Activated T-helper 2 cell treated with anti-CD3 and anti-CD28 coated beads, Interferon-gamma antibody, Interleukin-2, Interleukin-4, amounts not matched to agents 10 μg/mL and 5 μg/mL and 100 μg/mL, durations not matched to agents 14 hours and 24 hours and 36 hours (primary cell): ENCODE measurements around the gene ST7. TPM values are rescaled to one million over a fixed set of nuclear protein-coding genes. Genes with fewer than 3 reads are reported as not detected.

ENCODE experiments used
- DNase-seq: peaks from one replicate; pipeline ENCODE4 v3.0.0; 2021; ENCODE audit warnings: low spot score
- H3K27ac Mint-ChIP-seq: one replicate; pipeline ENCODE4 v1.8.0; 2021; ENCODE audit warnings: mixed read lengths
- H3K27me3 Mint-ChIP-seq: one replicate; pipeline ENCODE4 v1.8.0; 2021; ENCODE audit warnings: low read depth, mixed read lengths
- H3K36me3 Mint-ChIP-seq: one replicate; pipeline ENCODE4 v1.8.0; 2021; ENCODE audit warnings: low read depth, mixed read lengths
- H3K4me1 Mint-ChIP-seq: one replicate; pipeline ENCODE4 v1.8.0; 2021; ENCODE audit warnings: low read depth, mixed read lengths
- H3K4me3 Mint-ChIP-seq: one replicate; pipeline ENCODE4 v1.8.0; 2021; ENCODE audit warnings: low read depth, mild to moderate bottlenecking, moderate library complexity, mixed read lengths
- H3K9me3 Mint-ChIP-seq: one replicate; pipeline ENCODE4 v1.8.0; 2021; ENCODE audit warnings: mixed read lengths
- intact Hi-C: fragments of 100-400 bp; cut with micrococcal nuclease; formaldehyde crosslinking; loops from one replicate; pipeline ENCODE4 v1.15.1; 2023
- total RNA-seq: library from RNA; stranded (reverse); gene quantifications from 2 replicates; pipeline ENCODE4 v1.2.3, GENCODE V29; 2022

Gene ST7
- total RNA-seq, 1 donor from 2014 or later = 8.0 TPM

DNA sequence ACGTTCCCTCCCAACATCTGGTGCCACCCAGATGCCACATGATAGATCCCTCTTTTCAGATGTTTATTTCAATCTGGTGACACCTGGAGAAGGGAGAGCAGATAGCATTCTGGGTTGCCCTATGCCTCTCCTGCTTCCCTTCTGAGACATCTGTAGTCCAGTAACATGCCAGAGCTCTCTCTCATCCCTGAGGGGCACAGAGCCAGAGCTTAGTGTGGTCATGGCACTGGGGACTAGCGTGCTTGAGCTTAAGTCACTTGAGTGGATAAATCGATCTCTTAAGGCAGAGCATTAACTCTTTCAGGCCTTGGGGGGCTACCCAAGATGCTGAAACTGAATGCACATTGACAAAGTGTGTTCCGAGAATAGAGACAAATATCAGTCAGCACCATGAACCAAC is 321.6 kb downstream of the ST7 start:
- Mint-ChIP-seq H3K4me3 (no peak overlapping the region), H3K36me3 (no peaks in the 10 kb centered on the region), H3K27ac (no peak overlapping the region), H3K9me3 (no peaks in the 10 kb centered on the region), H3K4me1 (no peaks in the 10 kb centered on the region), H3K27me3 (no peaks in the 10 kb centered on the region)
- intact Hi-C loops = no loop called here
- no peak for DNase-seq

DNA sequence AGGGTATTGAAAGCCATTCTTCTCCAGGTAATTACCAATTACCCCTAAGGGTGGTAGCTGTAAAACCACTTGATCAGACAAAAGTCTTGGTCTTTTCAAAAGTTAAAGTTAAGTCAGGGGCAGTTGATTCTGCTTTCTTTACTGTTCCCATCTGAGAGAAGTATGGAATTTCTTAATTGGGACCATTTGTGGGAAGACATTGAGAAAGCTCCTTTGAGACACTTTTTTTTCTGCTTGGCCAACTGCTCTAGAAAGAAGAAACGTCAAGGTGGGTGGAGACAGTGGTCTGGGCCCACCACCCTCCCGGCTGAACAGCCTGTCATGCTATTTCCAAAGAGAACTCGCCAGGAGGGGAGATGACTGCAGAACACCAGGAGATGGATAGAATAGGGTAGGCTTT is 324.3 kb downstream of the ST7 start:
- intact Hi-C loops = no loop called here
- no peaks in the 10 kb centered on the region for H3K27me3 Mint-ChIP-seq
- H3K9me3 Mint-ChIP-seq = no peaks in the 10 kb centered on the region
- no peaks in the 10 kb centered on the region for H3K4me1 Mint-ChIP-seq
- no peaks in the 10 kb centered on the region for H3K36me3 Mint-ChIP-seq
- no peak for DNase-seq
- H3K27ac Mint-ChIP-seq = no peak overlapping the region
- H3K4me3 Mint-ChIP-seq = no peak overlapping the region

DNA sequence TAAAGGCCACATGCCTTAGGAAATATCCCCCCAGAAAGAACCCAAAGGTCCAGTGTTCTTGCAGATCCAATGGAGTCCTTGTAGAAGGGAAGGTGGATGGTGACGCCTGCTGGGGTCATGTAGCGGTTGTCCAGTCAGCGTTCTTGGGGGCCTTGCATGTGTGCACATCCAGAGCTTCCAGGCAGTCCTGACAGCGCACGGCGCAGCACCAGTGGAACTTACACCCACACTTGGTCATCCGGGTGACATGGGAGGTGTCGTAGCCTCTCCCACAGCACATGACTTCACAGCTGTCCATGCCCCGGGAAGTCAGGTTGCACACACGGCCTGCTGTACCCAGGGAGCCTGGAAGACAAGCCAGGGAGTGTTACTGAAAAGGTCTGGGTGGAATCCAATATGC is 324.7 kb downstream of the ST7 start:
- intact Hi-C loops = no loop called here
- DNase-seq = no peak
- H3K36me3 Mint-ChIP-seq = no peaks in the 10 kb centered on the region
- H3K9me3 Mint-ChIP-seq = no peaks in the 10 kb centered on the region
- H3K4me1 Mint-ChIP-seq = no peaks in the 10 kb centered on the region
- no peaks in the 10 kb centered on the region for H3K27me3 Mint-ChIP-seq
- H3K4me3 Mint-ChIP-seq = no peak overlapping the region
- H3K27ac Mint-ChIP-seq = no peak overlapping the region

DNA sequence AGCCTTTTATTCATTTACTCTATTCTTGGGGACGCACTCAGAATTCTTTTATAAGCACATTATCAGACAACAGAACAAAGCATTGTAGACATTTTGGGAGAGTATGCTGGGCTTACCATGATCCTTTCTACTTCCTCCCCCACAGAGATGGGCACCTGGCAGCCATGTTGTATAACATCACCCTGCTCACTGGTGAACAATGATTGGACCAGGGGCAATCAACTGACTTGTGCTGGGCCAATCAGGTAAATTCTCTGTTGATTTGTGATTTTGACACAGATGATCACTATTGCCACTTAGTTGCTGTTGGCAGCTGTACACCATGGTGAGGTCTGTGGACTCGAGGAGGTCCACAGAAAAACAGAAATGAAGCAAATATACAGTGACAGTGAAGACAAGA is 325.9 kb downstream of the ST7 start:
- H3K36me3 Mint-ChIP-seq = no peaks in the 10 kb centered on the region
- intact Hi-C loops = no loop called here
- no peak overlapping the region for H3K27ac Mint-ChIP-seq
- H3K27me3 Mint-ChIP-seq = no peaks in the 10 kb centered on the region
- no peaks in the 10 kb centered on the region for H3K9me3 Mint-ChIP-seq
- H3K4me1 Mint-ChIP-seq = no peaks in the 10 kb centered on the region
- no peak overlapping the region for H3K4me3 Mint-ChIP-seq
- no peak for DNase-seq

Other genes with a start within 250 kb of the ST7 start
- gene CAPZA2, start 90.9 kb upstream of the ST7 start, total RNA-seq = 128 and 147 TPM in 2 replicates